Epithelial cell of proximal tubule (primary cell): Measurements from ENCODE around the gene EVI2A. TPM values are rescaled to one million over a fixed set of nuclear protein-coding genes. Genes with fewer than 3 reads are reported as not detected.
"Not testable (repeated sequence)": the region's sequence is repeated elsewhere in the genome, so short reads cannot be mapped to it uniquely, and the experiment has no call there.

Experiments
- DNase-seq: peaks from one replicate; pipeline ENCODE4 v3.0.0-alpha.2; 2011; ENCODE audit warnings: low read depth
- H3K4me3 ChIP-seq: 2 replicates; pipeline ENCODE4 v1.5.1; 2011; ENCODE audit warnings: low read depth, mild to moderate bottlenecking, low read length
- CTCF ChIP-seq: conservative IDR thresholded peaks from 2 replicates; pipeline ENCODE4 v1.5.1; 2012; ENCODE audit warnings: low read depth, mild to moderate bottlenecking, low read length
- total RNA-seq: library from RNA; depleted of rRNA; stranded (reverse); fragments of >200 nt; gene quantifications from 2 replicates; pipeline ENCODE4 v1.2.3, GENCODE V29; 2015

Gene EVI2A
- total RNA-seq, 1 donor from 2014 or later: not detected

- TF ChIP-seq CTCF: no peak
- H3K4me3 ChIP-seq: no peak overlapping the region
- no peak for DNase-seq
Observed at GRCh38 chr17:31349454-31349853, 28.0 kb upstream of the EVI2A start.

GRCh38 chr17:31345191-31345747 lies 23.8 kb upstream of the EVI2A start:
- H3K4me3 ChIP-seq, DNase-seq: not testable (repeated sequence)

GRCh38 chr17:31339906-31340661 lies 18.7 kb upstream of the EVI2A start:
- no peak for TF ChIP-seq CTCF
- no peak overlapping the region for H3K4me3 ChIP-seq
- DNase-seq: no peak

- no peak overlapping the region for H3K4me3 ChIP-seq
- TF ChIP-seq CTCF: no peak
- DNase-seq: no peak
Observed at GRCh38 chr17:31329221-31329620, 7.8 kb upstream of the EVI2A start.

- no peak for TF ChIP-seq CTCF
- no peak for DNase-seq
- no peak overlapping the region for H3K4me3 ChIP-seq
Observed at GRCh38 chr17:31328160-31328535, 6.7 kb upstream of the EVI2A start.

GRCh38 chr17:31327534-31328159 lies 6.2 kb upstream of the EVI2A start:
- TF ChIP-seq CTCF: no peak
- no peak overlapping the region for H3K4me3 ChIP-seq
- peak; percentile 67 for DNase-seq

- no peak for TF ChIP-seq CTCF
- H3K4me3 ChIP-seq: no peak overlapping the region
- no peak for DNase-seq
Observed at GRCh38 chr17:31323551-31323950, 2.1 kb upstream of the EVI2A start.
